ENCODE results near the gene TNRC6B.

DNA sequence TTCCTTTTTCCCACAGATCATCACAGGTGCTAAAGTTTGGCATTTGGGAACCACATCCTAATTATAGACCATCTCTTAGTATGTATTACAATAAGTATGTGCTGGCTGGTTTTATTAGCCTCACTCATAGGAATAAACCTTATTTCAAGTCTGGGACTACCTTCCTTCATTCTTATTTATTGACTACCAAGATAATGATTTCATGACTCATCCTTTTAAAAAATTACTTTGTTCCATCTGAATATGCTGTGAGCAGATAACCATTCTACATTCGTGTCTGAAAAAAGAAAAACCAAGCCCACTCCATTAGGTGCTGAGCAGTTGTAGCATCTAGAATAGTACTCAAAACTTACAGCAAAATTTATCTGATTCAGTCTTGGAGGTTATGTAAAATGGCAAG is 12.3 kb downstream of the TNRC6B start:
- TF ChIP-seq, protein P1, sequence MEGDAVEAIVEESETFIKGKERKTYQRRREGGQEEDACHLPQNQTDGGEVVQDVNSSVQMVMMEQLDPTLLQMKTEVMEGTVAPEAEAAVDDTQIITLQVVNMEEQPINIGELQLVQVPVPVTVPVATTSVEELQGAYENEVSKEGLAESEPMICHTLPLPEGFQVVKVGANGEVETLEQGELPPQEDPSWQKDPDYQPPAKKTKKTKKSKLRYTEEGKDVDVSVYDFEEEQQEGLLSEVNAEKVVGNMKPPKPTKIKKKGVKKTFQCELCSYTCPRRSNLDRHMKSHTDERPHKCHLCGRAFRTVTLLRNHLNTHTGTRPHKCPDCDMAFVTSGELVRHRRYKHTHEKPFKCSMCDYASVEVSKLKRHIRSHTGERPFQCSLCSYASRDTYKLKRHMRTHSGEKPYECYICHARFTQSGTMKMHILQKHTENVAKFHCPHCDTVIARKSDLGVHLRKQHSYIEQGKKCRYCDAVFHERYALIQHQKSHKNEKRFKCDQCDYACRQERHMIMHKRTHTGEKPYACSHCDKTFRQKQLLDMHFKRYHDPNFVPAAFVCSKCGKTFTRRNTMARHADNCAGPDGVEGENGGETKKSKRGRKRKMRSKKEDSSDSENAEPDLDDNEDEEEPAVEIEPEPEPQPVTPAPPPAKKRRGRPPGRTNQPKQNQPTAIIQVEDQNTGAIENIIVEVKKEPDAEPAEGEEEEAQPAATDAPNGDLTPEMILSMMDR (IDR thresholded peaks at IDR 0.05): no peak
- TF ChIP-seq POLR2A (IDR thresholded peaks at IDR 0.05): no peak

Data from breast epithelium (tissue), 3 donors.